AG04449 (cell line): ENCODE results near the gene CELF3.

Source experiments
- CTCF ChIA-PET: fragments of 350-600 bp; formaldehyde crosslinking; extraction: SDS; loops from one replicate; lab custom pipeline; 2021; ENCODE audit warnings: antibody characterized with exemption; lab: Yijun Ruan, JAX
- POLR2A ChIA-PET: fragments of 400-600, 350-600 bp; formaldehyde crosslinking; extraction: SDS; loops from one replicate; lab custom pipeline; 2020; ENCODE audit warnings: antibody characterized with exemption, inconsistent platforms; lab: Yijun Ruan, JAX
- DNase-seq: peaks from one replicate; pipeline ENCODE4 v3.0.0-alpha.2; 2010; ENCODE audit warnings: low read depth, low spot score
- H3K4me3 ChIP-seq: 2 replicates; pipeline ENCODE4 v1.5.1; 2011; ENCODE audit warnings: low read depth, mild to moderate bottlenecking, control low read depth, low read length
- TF ChIP-seq, protein P1 (sequence below): IDR thresholded peaks from one replicate; pipeline ENCODE4 v1.5.1; 2011; ENCODE audit warnings: mild to moderate bottlenecking, moderate library complexity, low read length, control low read depth, inconsistent platforms; ENCODE audit not compliant: insufficient read depth; ENCODE audit errors: missing control alignments

The CELF3 gene

DNA sequence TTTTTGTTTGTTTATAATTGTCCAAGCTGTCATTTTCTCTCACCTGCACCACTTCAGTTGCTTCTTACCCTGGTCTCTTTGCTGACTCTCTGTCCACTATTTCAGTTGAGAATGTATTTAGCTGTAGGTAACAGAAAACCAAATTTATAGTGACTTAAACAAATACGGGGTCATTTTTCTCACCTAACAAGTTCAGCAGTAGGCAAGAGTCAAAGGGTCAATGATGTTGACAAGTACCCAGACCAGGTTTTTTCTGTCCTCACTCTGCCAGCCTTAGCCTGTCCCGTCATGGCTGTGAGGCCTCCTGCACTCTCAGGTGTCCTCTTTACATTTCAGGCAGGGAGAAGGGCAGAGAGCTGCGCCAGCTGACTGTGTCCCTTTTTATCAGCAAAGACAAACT lies 16.5 kb upstream of the CELF3 start:
- ChIA-PET CTCF (interaction anchor here (0.7 to 3.5 kb wide), 10 partner anchors 10 to 289 kb away, joined by 3 to 33 read pairs (median 12); partner anchors contain the start of gene RIIAD1), POLR2A (no interaction called here)
- TF ChIP-seq, protein P1, sequence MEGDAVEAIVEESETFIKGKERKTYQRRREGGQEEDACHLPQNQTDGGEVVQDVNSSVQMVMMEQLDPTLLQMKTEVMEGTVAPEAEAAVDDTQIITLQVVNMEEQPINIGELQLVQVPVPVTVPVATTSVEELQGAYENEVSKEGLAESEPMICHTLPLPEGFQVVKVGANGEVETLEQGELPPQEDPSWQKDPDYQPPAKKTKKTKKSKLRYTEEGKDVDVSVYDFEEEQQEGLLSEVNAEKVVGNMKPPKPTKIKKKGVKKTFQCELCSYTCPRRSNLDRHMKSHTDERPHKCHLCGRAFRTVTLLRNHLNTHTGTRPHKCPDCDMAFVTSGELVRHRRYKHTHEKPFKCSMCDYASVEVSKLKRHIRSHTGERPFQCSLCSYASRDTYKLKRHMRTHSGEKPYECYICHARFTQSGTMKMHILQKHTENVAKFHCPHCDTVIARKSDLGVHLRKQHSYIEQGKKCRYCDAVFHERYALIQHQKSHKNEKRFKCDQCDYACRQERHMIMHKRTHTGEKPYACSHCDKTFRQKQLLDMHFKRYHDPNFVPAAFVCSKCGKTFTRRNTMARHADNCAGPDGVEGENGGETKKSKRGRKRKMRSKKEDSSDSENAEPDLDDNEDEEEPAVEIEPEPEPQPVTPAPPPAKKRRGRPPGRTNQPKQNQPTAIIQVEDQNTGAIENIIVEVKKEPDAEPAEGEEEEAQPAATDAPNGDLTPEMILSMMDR: no peak
- H3K4me3 ChIP-seq: no peak overlapping the region
- DNase-seq: no peak

DNA sequence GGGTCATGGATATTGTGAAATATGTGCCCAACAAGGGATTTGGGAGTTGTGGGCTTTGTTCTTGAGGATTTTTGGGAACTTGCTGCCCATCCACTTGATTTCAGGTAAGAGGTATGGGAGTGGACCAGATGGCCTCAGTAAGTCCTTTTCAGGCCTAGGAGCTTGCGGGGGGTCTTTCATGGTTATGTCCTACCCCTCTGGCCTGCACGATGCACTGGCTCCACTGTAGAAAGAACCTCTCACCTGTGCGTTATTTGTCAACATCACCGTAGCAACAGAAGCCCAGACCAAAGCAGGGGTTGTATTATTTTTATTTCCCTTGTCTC lies 13.3 kb upstream of the CELF3 start:
- H3K4me3 ChIP-seq: no peak overlapping the region
- ChIA-PET CTCF (interaction anchor here (1.1 kb wide), 1 partner anchor 39 kb away, joined by 3 read pairs; no protein-coding TSS in a partner anchor), POLR2A (interaction anchor here (0.7 kb wide), 1 partner anchor 13 kb away, joined by 4 read pairs; no protein-coding TSS in a partner anchor)
- DNase-seq: no peak
- TF ChIP-seq, protein P1: no peak

DNA sequence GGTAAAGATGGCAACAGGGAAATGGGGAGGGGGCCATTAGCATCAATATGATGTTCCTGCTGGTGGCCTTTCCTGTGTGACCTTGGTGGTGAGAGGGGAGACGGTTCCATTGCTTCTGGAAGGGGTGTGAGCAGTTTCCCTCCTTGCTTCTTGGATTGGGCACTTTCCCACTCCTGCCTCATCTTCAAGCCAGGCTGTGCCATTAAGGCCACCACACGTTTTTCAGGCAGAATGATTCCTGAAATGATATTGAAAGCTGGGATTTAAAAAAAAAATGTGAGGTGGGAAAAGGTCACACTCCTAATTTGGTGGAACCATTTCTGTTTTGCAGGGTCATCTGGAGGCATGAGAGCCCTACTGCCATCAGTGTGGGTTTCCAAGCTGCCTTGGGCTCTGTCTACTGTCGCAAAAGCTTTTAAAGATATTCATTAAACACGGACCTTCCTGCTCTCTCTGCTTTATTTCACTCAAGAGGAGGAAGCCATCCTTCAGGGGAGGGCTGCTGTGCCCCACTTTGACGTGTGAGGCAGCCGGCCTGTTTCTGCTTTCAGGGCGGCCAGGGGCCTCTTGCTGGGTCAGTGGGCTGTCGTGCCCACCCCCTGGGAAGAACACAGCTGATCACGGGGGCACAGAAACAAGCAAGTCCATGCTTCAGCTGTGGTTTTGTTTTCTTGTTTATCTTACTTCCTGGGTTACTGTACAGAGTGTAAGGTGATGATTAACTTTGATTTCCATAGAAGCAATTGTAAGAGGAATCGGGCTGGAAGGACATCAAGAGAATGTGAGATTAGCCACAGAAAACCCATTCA lies 12.8 kb upstream of the CELF3 start:
- TF ChIP-seq, protein P1: no peak
- ChIA-PET POLR2A (interaction anchor here (0.7 kb wide), 1 partner anchor 12 kb away, joined by 4 read pairs; no protein-coding TSS in a partner anchor), CTCF (interaction anchor here (0.9 to 3.8 kb wide), 6 partner anchors 8 to 138 kb away, joined by 3 to 29 read pairs (median 4); no protein-coding TSS in a partner anchor)
- no peak for DNase-seq
- H3K4me3 ChIP-seq: no peak overlapping the region

DNA sequence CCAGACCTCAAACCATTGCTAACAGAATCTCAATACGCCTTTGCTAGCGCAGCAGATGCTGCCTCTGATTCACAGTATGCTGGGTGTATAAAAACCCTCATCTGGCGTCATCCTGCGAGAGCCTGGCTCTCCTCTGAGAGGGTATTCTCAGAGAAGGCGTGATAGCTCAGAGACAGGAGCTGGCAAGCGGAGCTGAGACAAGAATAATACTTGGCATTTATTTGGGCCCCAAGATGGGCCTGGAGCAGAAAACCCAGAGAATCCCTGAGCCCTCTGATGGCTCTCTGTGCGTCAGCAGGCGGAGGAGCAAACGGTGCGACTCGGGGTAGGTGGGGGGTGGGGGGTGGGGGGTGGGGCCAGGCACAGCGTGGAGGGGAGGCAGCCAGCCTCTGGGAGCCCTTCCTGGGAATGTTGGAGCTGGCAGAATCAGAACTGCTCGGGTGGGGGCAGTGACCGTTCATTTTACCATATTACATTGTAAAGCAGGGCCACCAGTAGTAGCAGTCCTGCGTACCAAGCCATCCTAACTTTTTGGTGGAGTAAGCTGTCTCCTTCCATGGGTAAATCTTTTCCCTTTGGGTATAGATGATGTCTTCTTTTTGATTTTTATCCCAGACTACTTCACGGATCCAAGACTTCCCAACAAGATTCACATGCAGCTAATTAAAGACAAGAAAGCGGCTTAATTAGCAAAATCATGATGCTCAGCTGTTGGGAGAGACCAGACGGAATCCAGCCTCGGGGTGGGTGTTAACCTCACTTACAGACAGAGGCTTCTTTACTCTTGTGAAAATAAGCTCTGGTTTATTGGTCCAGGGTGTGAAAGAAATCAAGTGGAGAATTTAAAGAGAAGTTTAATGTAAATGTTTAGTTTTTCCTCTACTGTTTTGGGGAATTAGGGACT lies 11.8 kb upstream of the CELF3 start:
- CTCF ChIA-PET: interaction anchor here (0.9 to 3.8 kb wide), 8 partner anchors 9 to 196 kb away, joined by 3 to 29 read pairs (median 8); no protein-coding TSS in a partner anchor
- peak; percentile 34 for DNase-seq
- H3K4me3 ChIP-seq: peak overlapping the region; percentile 32
- POLR2A ChIA-PET: no interaction called here
- TF ChIP-seq, protein P1: no peak

DNA sequence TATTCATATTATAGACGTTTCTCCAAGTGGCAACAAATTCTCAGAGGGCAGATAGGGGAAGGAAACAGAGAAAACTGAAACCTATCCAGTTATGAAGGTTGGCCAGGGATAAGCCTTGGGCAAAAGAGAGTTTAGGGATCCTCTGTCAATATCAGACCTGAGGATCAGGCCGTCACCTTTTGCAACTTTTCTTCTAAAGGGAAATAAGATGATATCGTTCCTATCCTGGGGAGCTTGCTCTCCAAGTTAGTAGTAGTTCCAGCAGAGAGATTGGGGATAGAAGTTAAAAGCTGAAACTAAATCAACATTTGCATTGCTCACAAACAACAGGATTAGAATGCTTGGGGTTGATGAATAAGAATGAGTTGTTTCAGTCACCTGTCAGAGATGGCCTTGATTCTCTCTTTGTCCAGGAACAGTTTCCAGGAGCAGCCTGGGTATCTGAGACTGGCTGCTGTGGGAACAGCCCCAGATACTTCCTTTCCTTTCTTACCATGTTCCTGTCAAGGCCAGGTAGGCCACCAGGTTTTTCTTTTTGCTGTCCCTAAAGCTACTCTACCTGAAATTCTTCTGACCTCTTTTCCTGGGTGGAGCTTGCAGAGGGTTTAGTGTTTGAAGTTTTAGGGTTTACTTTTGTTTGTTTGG lies 7.2 kb upstream of the CELF3 start:
- TF ChIP-seq, protein P1: no peak
- no peak overlapping the region for H3K4me3 ChIP-seq
- ChIA-PET POLR2A (no interaction called here), CTCF (interaction anchor here (0.7 to 2.5 kb wide), 3 partner anchors 11 to 191 kb away, joined by 3 to 8 read pairs (median 4); no protein-coding TSS in a partner anchor)
- DNase-seq: no peak
